Kidney epithelial cell (primary cell): ENCODE results near the gene MTX2. TPM values are rescaled to one million over a fixed set of nuclear protein-coding genes. Genes with fewer than 3 reads are reported as not detected.

Source experiments
- DNase-seq: peaks from one replicate; pipeline ENCODE4 v3.0.0-alpha.2; 2010; ENCODE audit warnings: low read depth
- H3K27me3 ChIP-seq: 2 replicates; pipeline ENCODE4 v1.6.0; 2011; ENCODE audit warnings: low read length; ENCODE audit not compliant: control insufficient read depth, insufficient read depth
- H3K36me3 ChIP-seq: 2 replicates; pipeline ENCODE4 v1.5.1; 2011; ENCODE audit warnings: low read length; ENCODE audit not compliant: control insufficient read depth, insufficient read depth
- H3K4me3 ChIP-seq: 2 replicates; pipeline ENCODE4 v1.5.1; 2011; ENCODE audit warnings: low read depth, mild to moderate bottlenecking, control low read depth, low read length
- CTCF ChIP-seq: IDR thresholded peaks from 2 replicates; pipeline ENCODE4 v1.5.1; 2011; ENCODE audit warnings: mild to moderate bottlenecking, moderate library complexity, low read length, control low read depth, inconsistent platforms; ENCODE audit not compliant: insufficient read depth, poor library complexity, severe bottlenecking
- total RNA-seq: library from RNA; depleted of rRNA; stranded (reverse); fragments of >200 nt; gene quantifications from 2 replicates; pipeline ENCODE4 v1.2.3, GENCODE V29; 2015

Gene MTX2
- total RNA-seq, 1 donor from 2014 or later: 62.8 TPM

- DNase-seq: no peak
- TF ChIP-seq CTCF: no peak
- Histone ChIP-seq H3K36me3 (no peaks in the 10 kb centered on the region), H3K4me3 (no peak overlapping the region), H3K27me3 (no peaks in the 10 kb centered on the region)
These were observed 11.8 kb downstream of the MTX2 start for GRCh38 chr2:176280867-176281658.

DNA sequence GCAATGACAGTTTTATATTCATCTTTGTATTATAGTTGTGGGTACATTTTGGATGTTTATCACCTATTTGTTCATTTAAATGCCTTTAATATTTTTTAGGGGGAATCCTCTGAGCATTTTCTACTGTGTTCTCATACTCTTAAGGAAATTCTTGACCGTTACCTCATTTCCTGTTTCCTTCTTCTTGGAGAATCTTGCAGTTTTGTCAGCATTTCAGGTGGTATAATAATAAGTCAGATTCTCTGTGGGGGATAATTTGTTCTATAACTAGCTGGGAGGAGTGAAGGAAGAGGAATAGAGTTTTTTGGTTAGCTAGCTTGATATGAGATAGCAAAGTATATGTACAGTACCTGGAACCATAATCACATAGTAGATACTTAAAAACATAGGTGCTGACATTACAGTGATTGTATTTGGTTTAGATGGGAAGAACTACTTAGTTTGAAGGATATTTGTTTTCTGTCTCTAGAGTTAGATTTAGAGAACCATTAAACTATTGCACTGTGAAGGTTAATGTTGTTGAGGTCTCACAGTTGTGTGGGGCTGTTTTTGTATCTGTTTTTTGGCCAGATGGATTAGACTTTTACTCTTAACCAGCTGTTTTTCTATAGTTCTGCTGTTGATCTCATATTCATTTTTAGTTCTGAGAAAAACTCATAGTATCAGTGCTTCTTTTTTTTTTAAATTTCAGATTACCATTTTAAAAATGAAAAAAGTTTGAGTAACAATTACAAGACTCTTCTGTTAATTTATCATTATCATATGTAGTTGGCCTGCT is 14.2 kb downstream of the MTX2 start:
- TF ChIP-seq CTCF: no peak
- H3K4me3 ChIP-seq: no peak overlapping the region
- no peak for DNase-seq
- H3K36me3 ChIP-seq: no peaks in the 10 kb centered on the region
- no peaks in the 10 kb centered on the region for H3K27me3 ChIP-seq

GRCh38 chr2:176284461-176285049 is 15.3 kb downstream of the MTX2 start:
- no peak for TF ChIP-seq CTCF
- no peak overlapping the region for H3K4me3 ChIP-seq
- H3K27me3 ChIP-seq: no peaks in the 10 kb centered on the region
- DNase-seq: no peak
- no peaks in the 10 kb centered on the region for H3K36me3 ChIP-seq

GRCh38 chr2:176285321-176285720 is 16.1 kb downstream of the MTX2 start:
- H3K4me3 ChIP-seq: no peak overlapping the region
- DNase-seq: no peak
- no peaks in the 10 kb centered on the region for H3K36me3 ChIP-seq
- no peaks in the 10 kb centered on the region for H3K27me3 ChIP-seq
- no peak for TF ChIP-seq CTCF

DNA sequence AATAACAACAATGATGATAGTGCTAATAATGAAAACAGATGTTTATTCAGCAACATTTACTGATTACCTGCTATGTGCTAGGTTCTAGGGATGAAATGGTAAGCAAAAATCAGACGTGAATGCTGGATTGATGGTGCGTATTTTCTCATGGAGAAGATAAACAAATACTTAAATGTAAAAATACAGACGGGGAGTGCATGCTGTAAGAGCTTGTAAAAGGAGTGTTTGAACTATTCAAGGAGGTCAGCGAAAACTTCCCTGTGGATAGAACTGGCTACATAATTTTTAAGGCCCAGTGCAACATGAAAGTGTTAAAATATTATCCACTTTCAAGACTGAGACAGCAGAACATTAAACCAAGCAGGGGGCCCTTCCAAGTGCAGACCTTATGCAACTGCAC is 22.1 kb downstream of the MTX2 start:
- DNase-seq: no peak
- Histone ChIP-seq H3K4me3 (no peak overlapping the region), H3K36me3 (no peaks in the 10 kb centered on the region), H3K27me3 (no peaks in the 10 kb centered on the region)
- no peak for TF ChIP-seq CTCF
